Vagina (tissue), 2 donors: ENCODE data around the gene ADM5. TPM values are rescaled to one million over a fixed set of nuclear protein-coding genes. Genes with fewer than 3 reads are reported as not detected.

Source experiments
- DNase-seq, 2 donors: peaks; one replicate each; pipeline ENCODE4 v3.0.0-alpha.2; 2017; ENCODE audit errors: extremely low spot score in 2 of 2
- H3K27ac ChIP-seq: fragments of 200-600 bp; sonication (generic); one replicate; pipeline ENCODE4 v1.5.1; 2019
- H3K27me3 ChIP-seq: fragments of 200-600 bp; sonication (generic); one replicate; pipeline ENCODE4 v1.5.1; 2019
- H3K36me3 ChIP-seq, 2 donors: fragments of 200-600 bp; sonication (generic); one replicate each; pipeline ENCODE4 v1.5.1; 2017 to 2019
- H3K4me1 ChIP-seq: fragments of 200-600 bp; sonication (generic); one replicate; pipeline ENCODE4 v1.5.1; 2019
- H3K4me3 ChIP-seq, 2 donors: fragments of 200-600 bp; sonication (generic); 1 replicate in 1 of 2; 2 replicates in 1 of 2; pipeline ENCODE4 v1.5.1; 2016 to 2019
- H3K9me3 ChIP-seq: fragments of 200-600 bp; sonication (generic); one replicate; pipeline ENCODE4 v1.5.1; 2019
- POLR2A ChIP-seq, 2 donors: fragments of 450-650 bp; IDR thresholded peaks; one replicate each; pipeline ENCODE4 v1.6.1; 2017; ENCODE audit warnings: antibody characterized with exemption in 2 of 2, mild to moderate bottlenecking in 2 of 2, moderate library complexity in 2 of 2
- POLR2AphosphoS5 ChIP-seq, 2 donors: sonication (generic); formaldehyde crosslinking; IDR thresholded peaks; one replicate each; pipeline ENCODE4 v1.9.0; 2017; ENCODE audit warnings: antibody characterized with exemption in 2 of 2, mild to moderate bottlenecking in 2 of 2, low read depth in 1 of 2; ENCODE audit not compliant: insufficient read depth in 1 of 2
- intact Hi-C: fragments of 100-400 bp; cut with DNase I; formaldehyde crosslinking; loops from one replicate; pipeline ENCODE4 v1.15.1; 2023
- total RNA-seq: library from RNA; depleted of rRNA; stranded (reverse); fragments of >200 nt; gene quantifications from one replicate; pipeline ENCODE4 v1.2.3, GENCODE V29; 2016
- TF ChIP-seq, protein P1 (sequence below), 3 experiments: fragments of 450-650 bp in 2 of 3; fragments of 200-600 bp in 1 of 3; sonication (generic) in 1 of 3; IDR thresholded peaks; one replicate each; pipeline ENCODE4 v1.5.1; 2017 to 2019; ENCODE audit warnings: antibody characterized with exemption in 3 of 3, mild to moderate bottlenecking in 2 of 3, moderate library complexity in 2 of 3

Gene ADM5
- total RNA-seq, 1 donor from 2014 or later = 2.7 TPM

DNA sequence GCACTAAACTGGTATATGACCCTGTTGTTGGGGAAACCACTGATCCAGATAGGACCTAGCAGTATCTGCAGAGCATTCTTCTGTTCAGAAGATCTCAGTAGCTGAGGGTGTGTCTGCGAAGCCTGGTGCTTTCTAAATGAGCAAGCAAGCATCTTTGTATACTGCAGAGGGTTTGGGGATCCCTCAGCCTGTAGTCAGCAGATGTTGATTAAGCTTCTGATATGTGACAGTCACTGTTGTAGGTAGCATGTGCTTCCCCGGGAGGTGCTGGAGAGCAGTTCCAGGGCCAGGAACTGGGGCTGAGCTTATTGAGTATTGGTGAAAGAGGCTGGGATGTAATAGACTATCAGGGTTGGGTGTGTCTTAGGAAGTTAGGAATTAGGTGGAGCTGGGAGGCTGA is 45.9 kb upstream of the ADM5 start:
- peaks cover 0 to 16% of the 10 kb centered on the region in 2 donors for H3K36me3 ChIP-seq
- intact Hi-C loops = no loop called here
- DNase-seq = no peak
- H3K9me3 ChIP-seq = no peaks in the 10 kb centered on the region
- no peaks in the 10 kb centered on the region for H3K27me3 ChIP-seq
- H3K4me3 ChIP-seq = no peak overlapping the region
- no peak overlapping the region for H3K27ac ChIP-seq
- peaks cover 54% of the 10 kb centered on the region for H3K4me1 ChIP-seq
- TF ChIP-seq, protein P1, sequence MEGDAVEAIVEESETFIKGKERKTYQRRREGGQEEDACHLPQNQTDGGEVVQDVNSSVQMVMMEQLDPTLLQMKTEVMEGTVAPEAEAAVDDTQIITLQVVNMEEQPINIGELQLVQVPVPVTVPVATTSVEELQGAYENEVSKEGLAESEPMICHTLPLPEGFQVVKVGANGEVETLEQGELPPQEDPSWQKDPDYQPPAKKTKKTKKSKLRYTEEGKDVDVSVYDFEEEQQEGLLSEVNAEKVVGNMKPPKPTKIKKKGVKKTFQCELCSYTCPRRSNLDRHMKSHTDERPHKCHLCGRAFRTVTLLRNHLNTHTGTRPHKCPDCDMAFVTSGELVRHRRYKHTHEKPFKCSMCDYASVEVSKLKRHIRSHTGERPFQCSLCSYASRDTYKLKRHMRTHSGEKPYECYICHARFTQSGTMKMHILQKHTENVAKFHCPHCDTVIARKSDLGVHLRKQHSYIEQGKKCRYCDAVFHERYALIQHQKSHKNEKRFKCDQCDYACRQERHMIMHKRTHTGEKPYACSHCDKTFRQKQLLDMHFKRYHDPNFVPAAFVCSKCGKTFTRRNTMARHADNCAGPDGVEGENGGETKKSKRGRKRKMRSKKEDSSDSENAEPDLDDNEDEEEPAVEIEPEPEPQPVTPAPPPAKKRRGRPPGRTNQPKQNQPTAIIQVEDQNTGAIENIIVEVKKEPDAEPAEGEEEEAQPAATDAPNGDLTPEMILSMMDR (IDR thresholded peaks at IDR 0.05) = no peak
- TF ChIP-seq POLR2AphosphoS5 (IDR thresholded peaks at IDR 0.05; ENCODE audit: insufficient read depth in 1 of 2, low read depth in 1 of 2) = no peak
- no peak for TF ChIP-seq POLR2A (IDR thresholded peaks at IDR 0.05)

DNA sequence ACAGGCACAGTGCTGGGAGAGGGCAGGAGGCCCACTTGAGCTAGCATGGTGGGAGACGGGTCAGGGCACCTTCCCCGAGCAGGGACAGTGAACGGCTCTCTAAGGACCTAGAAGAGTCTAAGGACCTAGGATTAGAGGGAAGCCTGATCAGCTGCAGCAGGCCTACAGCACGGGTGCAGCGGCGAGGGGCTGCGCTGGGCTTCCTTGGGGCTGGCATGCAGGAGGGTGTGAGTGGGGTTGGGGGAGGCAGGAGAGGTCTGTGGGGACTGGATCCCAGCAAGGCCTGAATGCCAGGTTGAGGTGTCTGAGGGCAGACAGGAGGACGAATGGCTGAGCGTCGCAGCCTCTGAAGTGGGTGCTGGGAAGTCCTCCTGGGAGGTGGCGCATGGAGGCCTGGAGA is 43.8 kb upstream of the ADM5 start:
- TF ChIP-seq, protein P1 (IDR thresholded peaks at IDR 0.05) = no peak
- no peak for TF ChIP-seq POLR2AphosphoS5 (IDR thresholded peaks at IDR 0.05; ENCODE audit: insufficient read depth in 1 of 2, low read depth in 1 of 2)
- TF ChIP-seq POLR2A (IDR thresholded peaks at IDR 0.05) = no peak
- Histone ChIP-seq H3K27me3 (no peaks in the 10 kb centered on the region), H3K9me3 (no peaks in the 10 kb centered on the region), H3K4me3 (no peak overlapping the region), H3K27ac (no peak overlapping the region), H3K4me1 (peaks cover 41% of the 10 kb centered on the region), H3K36me3 (peaks cover 0 to 32% of the 10 kb centered on the region in 2 donors)
- intact Hi-C loops = no loop called here
- no peak for DNase-seq

DNA sequence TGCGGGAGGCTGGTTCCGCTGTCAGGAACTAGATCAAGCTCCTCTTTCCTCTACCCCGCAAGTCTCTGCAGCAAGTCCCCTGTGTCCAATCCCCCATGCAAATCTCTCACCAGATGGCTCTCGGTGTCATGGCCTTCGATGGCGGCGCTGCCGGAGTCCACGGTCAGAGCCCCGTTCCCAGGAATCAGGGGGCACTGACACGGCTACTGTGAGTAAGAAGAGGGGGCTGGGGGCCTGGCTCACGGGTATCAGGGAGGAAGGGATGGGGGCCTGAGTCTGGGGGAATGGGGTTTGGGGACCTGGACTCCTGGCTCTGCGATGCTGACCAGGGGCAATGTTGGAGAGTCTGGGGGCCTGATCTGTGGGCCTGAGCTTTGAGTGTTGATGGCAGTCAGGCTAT is 43.4 kb upstream of the ADM5 start:
- TF ChIP-seq POLR2AphosphoS5 (IDR thresholded peaks at IDR 0.05; ENCODE audit: insufficient read depth in 1 of 2, low read depth in 1 of 2) (no peak), POLR2A (IDR thresholded peaks at IDR 0.05) (no peak)
- TF ChIP-seq, protein P1 (IDR thresholded peaks at IDR 0.05) = no peak
- Histone ChIP-seq H3K36me3 (peaks cover 0 to 34% of the 10 kb centered on the region in 2 donors), H3K9me3 (no peaks in the 10 kb centered on the region), H3K27ac (no peak overlapping the region), H3K4me1 (peaks cover 38% of the 10 kb centered on the region), H3K4me3 (no peak overlapping the region), H3K27me3 (no peaks in the 10 kb centered on the region)
- DNase-seq = no peak
- intact Hi-C loops = no loop called here

DNA sequence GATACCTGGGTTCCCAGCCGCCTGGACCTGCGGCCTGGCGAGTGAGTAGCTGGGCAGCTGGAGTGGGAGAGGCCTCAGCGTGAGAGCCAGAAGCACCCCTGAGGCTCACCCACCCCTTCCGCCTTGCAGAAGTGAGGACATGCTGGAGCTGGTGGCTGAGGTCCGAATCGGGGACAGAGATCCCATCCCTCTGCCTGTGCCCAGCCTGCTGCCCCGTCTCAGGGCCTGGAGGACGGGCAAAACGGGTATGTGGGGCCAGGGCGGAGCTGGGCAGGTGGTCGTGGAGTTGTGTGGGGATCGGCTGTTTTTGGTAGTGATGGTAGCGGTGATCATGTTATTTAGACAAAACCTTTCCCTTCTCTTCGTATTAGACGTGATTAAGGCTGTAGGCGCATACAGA is 42.8 kb upstream of the ADM5 start:
- H3K27ac ChIP-seq = no peak overlapping the region
- intact Hi-C loops = no loop called here
- H3K9me3 ChIP-seq = no peaks in the 10 kb centered on the region
- no peaks in the 10 kb centered on the region for H3K27me3 ChIP-seq
- DNase-seq = no peak
- peaks cover 34% of the 10 kb centered on the region for H3K4me1 ChIP-seq
- H3K36me3 ChIP-seq = peaks cover 0 to 40% of the 10 kb centered on the region in 2 donors
- H3K4me3 ChIP-seq = no peak overlapping the region
- no peak for TF ChIP-seq POLR2AphosphoS5 (IDR thresholded peaks at IDR 0.05; ENCODE audit: insufficient read depth in 1 of 2, low read depth in 1 of 2)

DNA sequence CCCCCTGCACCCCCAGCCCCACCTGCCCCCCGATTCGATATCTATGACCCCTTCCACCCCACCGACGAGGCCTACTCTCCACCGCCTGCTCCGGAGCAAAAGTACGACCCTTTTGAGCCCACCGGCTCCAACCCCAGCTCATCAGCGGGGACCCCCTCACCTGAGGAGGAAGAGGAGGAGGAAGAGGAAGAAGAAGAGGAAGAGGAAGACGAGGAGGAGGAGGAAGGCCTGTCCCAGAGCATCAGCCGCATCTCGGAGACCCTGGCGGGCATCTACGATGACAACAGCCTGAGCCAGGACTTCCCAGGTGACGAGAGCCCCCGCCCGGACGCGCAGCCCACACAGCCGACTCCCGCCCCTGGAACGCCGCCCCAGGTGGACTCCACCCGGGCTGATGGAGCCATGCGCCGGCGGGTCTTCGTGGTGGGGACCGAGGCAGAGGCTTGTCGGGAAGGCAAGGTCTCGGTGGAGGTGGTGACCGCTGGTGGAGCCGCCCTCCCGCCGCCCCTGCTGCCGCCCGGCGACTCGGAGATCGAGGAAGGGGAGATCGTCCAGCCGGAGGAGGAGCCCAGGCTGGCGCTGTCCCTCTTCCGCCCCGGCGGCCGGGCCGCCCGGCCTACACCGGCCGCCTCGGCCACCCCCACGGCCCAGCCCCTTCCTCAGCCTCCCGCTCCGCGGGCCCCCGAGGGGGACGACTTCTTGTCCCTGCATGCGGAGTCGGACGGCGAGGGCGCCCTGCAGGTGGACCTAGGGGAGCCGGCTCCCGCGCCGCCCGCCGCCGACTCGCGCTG is 38.2 kb upstream of the ADM5 start:
- no peaks in the 10 kb centered on the region for H3K4me1 ChIP-seq
- no peak for DNase-seq
- no peaks in the 10 kb centered on the region for H3K27me3 ChIP-seq
- TF ChIP-seq POLR2AphosphoS5 (IDR thresholded peaks at IDR 0.05; ENCODE audit: insufficient read depth in 1 of 2, low read depth in 1 of 2) = no peak
- TF ChIP-seq, protein P1 (IDR thresholded peaks at IDR 0.05) = no peak
- TF ChIP-seq POLR2A (IDR thresholded peaks at IDR 0.05) = no peak
- peaks cover 4 to 80% of the 10 kb centered on the region in 2 donors for H3K36me3 ChIP-seq
- H3K27ac ChIP-seq = no peak overlapping the region
- intact Hi-C loops = no loop called here
- no peak overlapping the region for H3K4me3 ChIP-seq
- no peaks in the 10 kb centered on the region for H3K9me3 ChIP-seq
